ENCODE results near the gene CNIH3. TPM values are rescaled to one million over a fixed set of nuclear protein-coding genes. Genes with fewer than 3 reads are reported as not detected.

CNIH3 gene
- polyA plus RNA-seq, 1 donor (not counting 4 experiments of a cell fraction or from before 2014, with no cell fraction given), result 0.81 TPM

GRCh38 chr1:224731633-224732032 lies 115.5 kb downstream of the CNIH3 start:
- H2AFZ ChIP-seq (ENCODE audit: control insufficient read depth, low read length), result no peak overlapping the region
- H3K27ac ChIP-seq (ENCODE audit: control insufficient read depth, insufficient read depth, low read length), result no peak overlapping the region
- H3K9me3 ChIP-seq (ENCODE audit: control insufficient read depth, low read depth, low read length), result no peaks in the 10 kb centered on the region
- H3K36me3 ChIP-seq (ENCODE audit: control insufficient read depth in 2 of 2, extremely low read depth in 1 of 2, insufficient read depth in 2 of 2, low read length in 2 of 2), result no peaks in the 10 kb centered on the region
- no peak overlapping the region for H3K4me3 ChIP-seq (ENCODE audit: control insufficient read depth in 2 of 3, extremely low read depth in 1 of 3, insufficient read depth in 2 of 3, low read depth in 1 of 3, low read length in 3 of 3)
- no peaks in the 10 kb centered on the region for H3K79me2 ChIP-seq (ENCODE audit: control insufficient read depth, insufficient read depth, low read length)
- DNase-seq (ENCODE audit: low read depth, low spot score) (no peak), FAIRE-seq (no peak)
- no peak for TF ChIP-seq EZH2 (IDR thresholded peaks at IDR 0.05; ENCODE audit: low read length)
- TF ChIP-seq CTCF (optimal IDR thresholded peaks at IDR 0.05 in 1 of 3, IDR thresholded peaks at IDR 0.05 in 1 of 3, conservative IDR thresholded peaks at IDR 0.05 in 1 of 3; ENCODE audit: extremely low read depth in 1 of 3, insufficient read depth in 2 of 3, low read length in 3 of 3), result no peak
- no peak overlapping the region for H3K4me2 ChIP-seq (ENCODE audit: control insufficient read depth, extremely low read depth, insufficient read depth, low read depth, low read length)
- no peak overlapping the region for H3K9ac ChIP-seq (ENCODE audit: control insufficient read depth, extremely low read depth, insufficient read depth, low read length)
- dilution Hi-C loops (cut with MboI; ENCODE audit: extremely low pct_ligation_motif_present, low sequenced_read_pairs), result no loop called here
- no peaks in the 10 kb centered on the region for H4K20me1 ChIP-seq (ENCODE audit: control insufficient read depth, extremely low read depth, insufficient read depth, low read length)
- no peaks in the 10 kb centered on the region for H3K9me1 ChIP-seq (ENCODE audit: control insufficient read depth, extremely low read depth, insufficient read depth, low read length)
- peaks cover 1% of the 10 kb centered on the region for H3K27me3 ChIP-seq (ENCODE audit: control insufficient read depth, extremely low read depth, insufficient read depth, low read length)
- no peaks in the 10 kb centered on the region for H3K4me1 ChIP-seq (ENCODE audit: control insufficient read depth, extremely low read depth, insufficient read depth, low read length)

GRCh38 chr1:224732377-224733026 lies 116.4 kb downstream of the CNIH3 start:
- H3K4me2 ChIP-seq (ENCODE audit: control insufficient read depth, extremely low read depth, insufficient read depth, low read depth, low read length), result no peak overlapping the region

More at GRCh38 chr1:224732377-224733026, 116.4 kb downstream of the CNIH3 start:
- H2AFZ ChIP-seq (ENCODE audit: control insufficient read depth, low read length), result no peak overlapping the region
- no peaks in the 10 kb centered on the region for H3K9me1 ChIP-seq (ENCODE audit: control insufficient read depth, extremely low read depth, insufficient read depth, low read length)
- H3K27me3 ChIP-seq (ENCODE audit: control insufficient read depth, extremely low read depth, insufficient read depth, low read length), result peaks cover 7% of the 10 kb centered on the region
- no peak for TF ChIP-seq EZH2 (IDR thresholded peaks at IDR 0.05; ENCODE audit: low read length)
- H3K9ac ChIP-seq (ENCODE audit: control insufficient read depth, extremely low read depth, insufficient read depth, low read length), result no peak overlapping the region
- no peaks in the 10 kb centered on the region for H3K4me1 ChIP-seq (ENCODE audit: control insufficient read depth, extremely low read depth, insufficient read depth, low read length)
- FAIRE-seq (no peak), DNase-seq (ENCODE audit: low read depth, low spot score) (no peak)
- H3K79me2 ChIP-seq (ENCODE audit: control insufficient read depth, insufficient read depth, low read length), result no peaks in the 10 kb centered on the region
- no peak overlapping the region for H3K4me3 ChIP-seq (ENCODE audit: control insufficient read depth in 2 of 3, extremely low read depth in 1 of 3, insufficient read depth in 2 of 3, low read depth in 1 of 3, low read length in 3 of 3)
- no peaks in the 10 kb centered on the region for H4K20me1 ChIP-seq (ENCODE audit: control insufficient read depth, extremely low read depth, insufficient read depth, low read length)
- H3K27ac ChIP-seq (ENCODE audit: control insufficient read depth, insufficient read depth, low read length), result no peak overlapping the region
- dilution Hi-C loops (cut with MboI; ENCODE audit: extremely low pct_ligation_motif_present, low sequenced_read_pairs), result no loop called here
- H3K9me3 ChIP-seq (ENCODE audit: control insufficient read depth, low read depth, low read length), result no peaks in the 10 kb centered on the region
- no peaks in the 10 kb centered on the region for H3K36me3 ChIP-seq (ENCODE audit: control insufficient read depth in 2 of 2, extremely low read depth in 1 of 2, insufficient read depth in 2 of 2, low read length in 2 of 2)

Measured in keratinocyte (primary cell).